Hypothalamus (tissue), 51 donors: Measurements from ENCODE around the gene FHIT.
"Not testable (repeated sequence)": the region's sequence is repeated elsewhere in the genome, so short reads cannot be mapped to it uniquely, and the experiment has no call there.

Experiments used
- DNase-seq, 51 donors: peaks; one replicate each; lab custom pipeline; 2025; lab: John Stamatoyannopoulos, UW

Gene FHIT

DNA sequence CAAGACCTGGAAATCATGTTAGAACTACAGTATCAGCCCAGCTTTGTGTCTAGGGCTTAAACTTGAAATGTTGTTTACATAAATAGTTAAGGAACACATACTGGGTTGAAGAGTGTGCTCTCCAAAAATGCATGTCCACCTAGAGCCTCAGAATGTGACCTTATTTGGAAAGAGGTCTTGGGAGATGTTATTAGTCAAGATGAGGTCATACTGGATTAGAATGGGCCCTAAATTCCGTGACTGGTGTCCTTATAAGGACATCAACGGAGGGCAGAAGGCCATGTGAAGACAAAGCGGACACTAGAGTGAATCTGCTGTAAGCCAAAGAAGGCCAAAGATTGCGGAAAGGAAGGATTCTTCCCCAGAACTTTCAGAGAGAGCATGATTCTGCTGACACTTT, 1442.2 kb downstream of the FHIT start:
- DNase-seq, result no peak

DNA sequence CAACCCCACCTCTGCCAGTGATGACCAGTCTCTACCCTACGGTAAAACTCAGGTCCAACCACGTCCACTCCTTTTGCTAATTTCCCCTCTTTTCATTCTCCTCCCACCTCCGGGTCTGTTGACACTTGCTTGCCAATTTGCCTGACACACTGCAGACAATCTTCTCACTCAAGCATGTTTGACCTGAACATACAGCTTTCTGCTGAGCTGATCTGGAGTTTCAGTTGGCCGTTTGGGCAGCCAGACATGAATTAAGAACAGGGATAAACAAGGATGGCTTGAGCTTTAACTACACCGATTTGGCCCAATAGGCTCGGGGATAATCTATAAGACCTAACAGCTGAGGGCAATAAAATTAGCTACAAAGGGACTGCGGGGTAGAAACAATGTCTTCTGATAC, 1442.8 kb downstream of the FHIT start:
- no peak for DNase-seq

- DNase-seq, result no peak
Measured at GRCh38 chr3:59803268-59803667, 1448.0 kb downstream of the FHIT start.

DNA sequence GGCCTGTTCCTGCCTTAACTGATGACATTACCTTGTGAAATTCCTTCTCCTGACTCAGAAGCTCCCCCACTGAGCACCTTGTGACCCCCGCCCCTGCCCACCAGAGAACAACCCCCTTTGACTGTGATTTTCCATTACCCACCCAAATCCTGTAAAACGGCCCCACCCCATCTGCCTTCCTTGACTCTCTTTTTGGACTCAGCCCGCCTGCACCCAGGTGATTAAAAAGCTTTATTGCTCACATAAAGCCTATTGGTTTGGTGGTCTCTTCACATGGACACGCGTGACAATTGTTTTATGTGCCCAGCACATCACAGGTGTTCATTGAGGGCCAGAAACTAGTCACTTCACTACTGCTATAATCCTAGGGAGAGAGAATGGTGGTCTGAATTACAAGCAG, 1448.8 kb downstream of the FHIT start:
- DNase-seq, result not testable (repeated sequence)

GRCh38 chr3:59802045-59802444, 1449.2 kb downstream of the FHIT start:
- DNase-seq, result no peak

- no peak for DNase-seq
Measured at GRCh38 chr3:59800481-59800880, 1450.8 kb downstream of the FHIT start.

GRCh38 chr3:59798372-59799086, 1452.7 kb downstream of the FHIT start:
- DNase-seq, result no peak

GRCh38 chr3:59797533-59797932, 1453.7 kb downstream of the FHIT start:
- DNase-seq, result no peak

DNA sequence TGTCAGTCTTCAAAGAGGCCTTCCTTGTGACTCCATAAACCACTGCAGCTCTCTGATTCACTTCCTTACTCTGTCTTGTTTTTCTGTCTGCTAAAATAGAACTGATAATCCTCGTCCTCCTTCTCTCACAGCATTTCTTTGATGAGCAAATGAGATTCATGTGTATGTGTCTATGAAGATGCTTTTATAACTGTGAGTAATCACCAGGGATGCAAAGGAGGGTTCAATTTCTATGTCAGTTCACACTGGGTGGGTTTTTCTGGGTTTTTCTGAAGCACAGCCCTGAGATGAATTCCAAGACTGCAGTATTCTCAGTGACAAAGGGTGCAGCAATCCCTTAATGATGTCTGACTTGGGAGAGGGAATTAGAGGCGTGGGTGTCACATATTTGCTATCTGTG, 1454.8 kb downstream of the FHIT start:
- no peak for DNase-seq

DNA sequence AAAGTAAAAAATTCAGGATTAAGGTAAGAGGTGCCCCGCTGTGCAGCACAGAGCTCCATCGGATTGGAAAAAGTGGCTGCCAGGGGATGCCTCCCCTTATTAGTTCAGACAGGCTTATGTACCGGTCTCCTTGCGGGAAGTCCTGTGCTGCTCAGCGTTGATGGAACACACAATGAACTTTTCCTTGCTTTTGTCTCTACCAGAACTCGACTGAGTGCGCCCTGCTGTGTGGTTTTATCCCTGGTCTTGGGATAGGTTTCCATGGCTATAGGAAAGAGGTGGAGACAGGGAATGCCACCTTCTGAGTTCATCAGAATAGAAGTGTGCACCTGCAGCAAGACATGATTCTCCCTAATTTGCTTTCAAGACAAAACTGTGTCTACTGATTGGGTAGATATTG, 1455.5 kb downstream of the FHIT start:
- no peak for DNase-seq

GRCh38 chr3:59793976-59794375, 1457.3 kb downstream of the FHIT start:
- no peak for DNase-seq

GRCh38 chr3:59791774-59792308, 1459.4 kb downstream of the FHIT start:
- DNase-seq, result no peak

- DNase-seq, result no peak
Measured at GRCh38 chr3:59790241-59790640, 1461.0 kb downstream of the FHIT start.

DNA sequence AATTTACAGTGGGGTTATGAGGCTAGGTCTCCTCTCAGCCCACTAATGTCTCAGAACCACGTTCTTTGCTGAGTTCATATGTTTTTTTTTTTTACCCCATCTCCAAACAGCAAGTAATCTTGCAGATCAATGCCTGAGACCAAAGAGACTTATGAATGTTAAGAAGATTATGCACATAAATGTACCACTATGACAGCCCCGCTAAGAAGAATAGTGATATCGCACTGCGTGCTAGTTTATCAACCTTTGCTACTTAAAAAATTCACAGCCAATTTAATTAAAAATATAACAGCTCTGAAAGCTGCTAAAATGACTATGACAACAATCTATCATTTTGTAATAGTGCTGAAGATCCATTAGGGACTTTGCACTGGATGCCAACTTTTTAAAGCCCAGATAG, 1462.5 kb downstream of the FHIT start:
- DNase-seq, result no peak

- DNase-seq, result no peak
Measured at GRCh38 chr3:59788133-59788532, 1463.1 kb downstream of the FHIT start.

DNA sequence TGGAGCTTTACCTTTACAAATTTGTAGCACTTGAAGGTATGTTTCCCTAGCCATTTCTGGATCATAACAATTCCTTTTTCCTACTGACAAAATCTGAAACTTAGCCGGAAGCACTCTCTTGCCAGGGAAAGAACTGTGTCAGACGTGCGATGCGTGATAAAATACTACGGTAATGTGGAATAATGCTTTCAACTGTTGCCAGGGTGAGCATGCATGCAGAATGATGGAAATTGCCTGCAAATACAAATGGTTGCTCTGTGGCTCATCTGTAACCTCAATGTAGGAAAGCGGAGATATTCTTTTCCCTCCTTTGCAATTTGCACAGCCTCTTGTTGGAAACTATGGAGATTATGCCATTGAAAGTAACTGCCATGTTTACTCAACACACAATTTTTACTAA, 1464.9 kb downstream of the FHIT start:
- no peak for DNase-seq

GRCh38 chr3:59784164-59784563, 1467.1 kb downstream of the FHIT start:
- no peak for DNase-seq

- no peak for DNase-seq
Measured at GRCh38 chr3:59783468-59783988, 1467.7 kb downstream of the FHIT start.

GRCh38 chr3:59782664-59783063, 1468.6 kb downstream of the FHIT start:
- no peak for DNase-seq

GRCh38 chr3:59780209-59780608, 1471.0 kb downstream of the FHIT start:
- DNase-seq, result no peak

DNA sequence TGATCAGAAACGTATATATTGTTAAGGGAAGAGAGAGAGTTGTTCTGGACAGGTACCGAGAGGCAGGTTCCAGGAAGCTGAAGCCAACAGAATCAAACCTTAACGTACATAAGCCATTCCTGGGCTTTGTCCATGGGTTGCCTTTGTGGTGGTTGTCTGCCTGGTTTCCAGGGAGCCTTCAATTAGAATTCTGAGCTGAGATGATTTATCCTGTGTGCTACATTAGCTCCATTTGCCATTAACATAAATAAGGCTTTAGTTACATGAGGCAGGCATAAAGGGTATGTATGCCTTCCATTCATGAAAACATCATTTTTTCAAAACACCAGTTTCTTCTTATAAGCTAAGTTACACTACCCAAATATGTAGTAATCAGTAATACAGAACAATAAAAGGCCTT, 1472.0 kb downstream of the FHIT start:
- DNase-seq, result no peak

- no peak for DNase-seq
Measured at GRCh38 chr3:59777667-59778077, 1473.6 kb downstream of the FHIT start.

DNA sequence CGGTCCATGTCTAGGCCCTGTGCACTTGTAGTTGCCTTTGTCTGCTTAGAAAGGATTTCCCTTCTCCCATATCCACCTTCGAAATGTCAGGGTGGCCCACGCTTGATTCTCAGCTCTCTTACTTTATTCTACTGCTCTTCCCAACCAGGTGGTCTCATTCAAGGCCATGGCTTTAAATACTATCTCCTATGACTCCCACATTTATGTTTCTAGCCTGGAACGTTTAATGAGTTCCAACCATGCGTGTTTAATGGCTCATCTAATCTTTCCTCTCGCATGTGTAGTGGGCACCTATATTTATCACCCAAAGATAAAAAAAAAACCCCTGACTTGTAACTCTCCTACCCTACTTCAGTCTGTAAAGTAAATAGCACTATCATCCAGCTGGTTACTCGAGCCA, 1474.2 kb downstream of the FHIT start:
- no peak for DNase-seq
